Measurements from ENCODE around the gene FGF18.
"Not testable (repeated sequence)": the region's sequence is repeated elsewhere in the genome, so short reads cannot be mapped to it uniquely, and the experiment has no call there.

The FGF18 gene

DNA sequence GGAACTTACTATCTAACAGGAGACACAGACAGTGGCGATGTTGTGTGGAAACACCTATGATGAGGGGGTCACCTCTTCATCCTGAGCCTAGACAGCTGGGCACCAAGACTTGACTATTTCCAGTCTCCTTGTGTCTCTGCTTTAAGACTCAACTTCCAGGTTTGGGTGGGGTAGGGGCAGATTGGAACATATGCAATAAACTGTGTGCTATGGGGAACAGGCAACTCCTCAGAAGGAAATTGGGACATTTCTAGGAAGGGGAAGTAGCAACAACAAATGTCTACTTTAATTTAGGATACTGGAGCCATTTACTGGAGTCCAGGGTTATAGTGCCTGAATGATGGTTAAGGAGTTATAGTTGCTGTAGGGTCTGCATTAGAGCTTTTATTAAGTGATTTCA lies 57.3 kb downstream of the FGF18 start:
- DNase-seq = no peak

- DNase-seq = no peak
Observed at GRCh38 chr5:171477101-171477500, 57.7 kb downstream of the FGF18 start.

- no peak for DNase-seq
Observed at GRCh38 chr5:171477666-171478065, 58.2 kb downstream of the FGF18 start.

- no peak for DNase-seq
Observed at GRCh38 chr5:171478946-171479775, 59.7 kb downstream of the FGF18 start.

DNA sequence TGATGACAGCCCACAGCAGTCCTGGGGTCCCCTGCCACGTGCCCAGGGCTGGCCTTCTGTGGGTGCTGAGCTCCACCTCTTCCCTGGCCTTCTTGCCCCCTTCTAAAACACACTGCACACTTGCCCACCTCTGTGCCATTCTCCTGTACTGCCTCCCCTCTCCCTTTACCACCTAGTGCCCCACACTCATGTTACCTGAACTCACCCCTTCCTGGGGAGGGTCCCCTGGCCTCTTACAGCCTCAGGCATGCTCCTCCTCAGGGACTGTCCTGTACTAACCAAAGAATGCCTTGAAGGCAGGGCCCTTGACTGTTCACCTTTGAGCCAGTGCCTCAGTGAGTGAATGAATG lies 60.3 kb downstream of the FGF18 start:
- DNase-seq = no peak

DNA sequence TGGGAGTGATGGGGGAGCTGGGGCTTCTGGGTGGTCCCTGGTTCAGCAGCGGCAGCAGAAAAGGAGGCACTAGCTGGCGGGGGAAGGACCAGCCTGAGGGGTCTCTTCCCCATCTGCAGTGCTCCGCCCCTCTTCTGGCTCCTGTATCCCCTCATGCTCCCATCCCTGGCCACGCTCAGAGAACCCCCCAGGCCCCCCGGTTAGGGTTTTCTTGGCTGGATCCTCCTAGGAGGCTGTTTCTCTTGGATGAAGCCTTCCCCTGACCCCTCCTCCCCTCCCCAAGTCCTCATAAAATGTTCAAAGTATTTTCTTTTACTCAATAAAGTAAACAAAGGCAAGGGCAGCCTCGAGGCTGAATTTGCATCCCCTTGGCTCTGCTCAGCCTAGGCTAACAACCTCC lies 60.8 kb downstream of the FGF18 start:
- no peak for DNase-seq

DNA sequence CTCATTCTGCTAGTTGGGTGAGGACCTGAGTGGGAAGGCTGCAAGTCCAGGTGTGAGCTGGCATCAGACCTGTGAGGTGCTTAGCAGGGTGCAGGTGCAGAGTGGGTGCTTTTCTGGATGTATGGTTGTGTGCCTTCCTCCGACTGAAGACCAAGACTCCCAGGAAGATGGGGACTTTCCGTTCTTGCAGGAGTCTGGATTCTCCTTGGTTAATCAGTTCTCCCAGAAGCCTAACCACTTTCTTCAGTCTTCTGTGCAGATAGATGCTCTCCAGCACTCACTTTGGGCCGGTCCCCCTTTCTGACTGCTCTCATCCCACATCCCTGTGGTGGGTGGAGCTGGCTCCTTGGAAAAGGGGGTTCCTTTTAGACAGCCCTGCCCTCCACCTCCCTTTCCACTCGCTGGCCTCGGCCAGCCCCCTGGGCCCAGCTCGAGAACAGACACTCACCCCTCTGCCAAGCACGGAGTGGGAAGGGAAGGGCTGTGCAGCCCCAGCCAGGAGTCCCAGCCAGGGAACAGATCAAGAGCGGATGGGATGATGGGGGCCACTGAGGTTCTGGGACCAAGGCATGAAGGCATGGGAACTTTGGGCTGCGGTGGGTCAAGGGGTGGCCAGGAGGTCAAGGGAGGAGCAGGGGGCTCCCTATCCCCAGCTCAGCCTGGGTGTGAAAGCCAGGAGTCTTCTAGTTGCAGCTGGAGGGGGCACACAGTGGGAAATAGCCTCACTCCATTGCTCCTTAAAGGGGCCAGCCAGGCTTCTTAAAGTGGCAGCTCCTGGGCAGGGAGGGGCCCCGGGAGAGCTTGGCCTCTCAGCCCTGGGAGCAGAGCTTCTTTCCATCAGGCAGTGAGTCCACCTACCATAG lies 62.4 kb downstream of the FGF18 start:
- no peak for DNase-seq

- DNase-seq = no peak
Observed at GRCh38 chr5:171482434-171482730, 62.9 kb downstream of the FGF18 start.

- no peak for DNase-seq
Observed at GRCh38 chr5:171483551-171484135, 64.2 kb downstream of the FGF18 start.

DNA sequence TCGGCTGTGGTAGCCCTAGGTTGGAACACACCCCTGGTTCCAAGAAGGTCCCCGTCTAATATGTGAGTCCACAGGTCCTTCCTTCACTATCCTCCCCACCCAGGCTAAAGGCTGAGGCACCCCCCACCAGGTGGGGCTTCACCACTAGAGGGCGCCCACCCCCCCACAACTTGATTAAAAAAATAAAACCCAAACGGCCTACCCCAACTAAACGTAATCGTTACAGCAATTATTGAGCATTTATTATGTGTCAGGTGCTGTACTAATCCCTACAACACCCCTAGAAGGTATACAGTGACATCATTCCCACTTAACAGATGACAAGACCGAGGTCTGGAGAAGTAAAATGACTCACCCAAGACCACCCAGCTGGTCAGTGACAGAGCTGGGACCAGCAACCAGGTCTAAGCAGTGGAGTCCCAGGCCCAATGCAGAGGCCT lies 65.0 kb downstream of the FGF18 start:
- DNase-seq = no peak

- no peak for DNase-seq
Observed at GRCh38 chr5:171485668-171486067, 66.2 kb downstream of the FGF18 start.

GRCh38 chr5:171486613-171487012 lies 67.2 kb downstream of the FGF18 start:
- no peak for DNase-seq

DNA sequence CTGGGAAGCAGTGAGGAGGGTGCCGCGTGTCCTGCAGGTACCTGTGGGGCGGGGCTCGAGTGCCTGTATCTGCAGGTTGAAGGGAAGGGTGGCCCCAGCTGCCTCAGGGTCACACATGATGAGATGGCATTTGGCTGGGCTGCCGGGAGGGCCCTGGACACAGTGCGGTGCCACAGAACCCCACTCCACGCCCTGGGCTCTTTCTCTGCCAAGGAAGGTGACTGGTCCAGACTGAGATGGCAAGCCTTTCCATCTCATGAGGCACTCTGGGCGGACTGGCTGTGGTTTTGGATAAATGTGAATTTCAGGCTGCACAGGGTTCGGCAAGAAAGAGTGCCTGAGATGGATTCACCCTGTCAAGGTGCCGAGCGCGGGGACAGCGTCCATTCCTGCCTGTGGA lies 69.4 kb downstream of the FGF18 start:
- no peak for DNase-seq

- no peak for DNase-seq
Observed at GRCh38 chr5:171492781-171493180, 73.3 kb downstream of the FGF18 start.

GRCh38 chr5:171493646-171494393 lies 74.4 kb downstream of the FGF18 start:
- no peak for DNase-seq

GRCh38 chr5:171494452-171495121 lies 75.1 kb downstream of the FGF18 start:
- DNase-seq = no peak

DNA sequence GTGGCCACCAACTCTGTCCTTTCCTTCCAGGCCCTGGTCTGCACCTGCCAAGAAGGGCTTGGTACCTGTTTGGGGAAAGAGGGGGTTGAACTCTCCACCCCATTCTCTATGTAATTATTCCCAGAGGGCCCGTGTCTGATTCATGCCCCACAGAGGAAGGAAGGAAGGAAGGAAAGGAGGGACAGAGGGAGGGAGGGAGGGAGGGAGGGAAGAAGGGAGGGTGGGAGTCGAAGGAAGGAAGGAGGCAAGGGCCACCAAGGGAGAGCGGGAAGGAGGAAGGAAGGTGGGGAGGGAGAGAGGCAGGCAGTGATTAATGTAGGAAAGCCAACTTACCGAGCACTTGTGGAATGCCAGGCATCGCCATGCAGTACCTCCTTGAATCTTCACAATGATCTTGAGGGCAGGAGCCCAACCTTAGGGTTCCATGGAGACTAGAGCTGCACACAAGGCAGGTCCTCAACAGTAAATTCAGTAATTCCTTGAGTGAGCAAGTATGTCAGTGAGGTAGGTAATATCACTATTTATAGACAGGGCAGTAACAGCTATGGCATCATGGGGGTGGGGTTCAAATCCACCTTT lies 75.8 kb downstream of the FGF18 start:
- no peak for DNase-seq

- DNase-seq = no peak
Observed at GRCh38 chr5:171496456-171496855, 77.0 kb downstream of the FGF18 start.

- DNase-seq = not testable (repeated sequence)
Observed at GRCh38 chr5:171497494-171497893, 78.0 kb downstream of the FGF18 start.

- DNase-seq = no peak
Observed at GRCh38 chr5:171498166-171498565, 78.7 kb downstream of the FGF18 start.

- no peak for DNase-seq
Observed at GRCh38 chr5:171499611-171500010, 80.2 kb downstream of the FGF18 start.

DNA sequence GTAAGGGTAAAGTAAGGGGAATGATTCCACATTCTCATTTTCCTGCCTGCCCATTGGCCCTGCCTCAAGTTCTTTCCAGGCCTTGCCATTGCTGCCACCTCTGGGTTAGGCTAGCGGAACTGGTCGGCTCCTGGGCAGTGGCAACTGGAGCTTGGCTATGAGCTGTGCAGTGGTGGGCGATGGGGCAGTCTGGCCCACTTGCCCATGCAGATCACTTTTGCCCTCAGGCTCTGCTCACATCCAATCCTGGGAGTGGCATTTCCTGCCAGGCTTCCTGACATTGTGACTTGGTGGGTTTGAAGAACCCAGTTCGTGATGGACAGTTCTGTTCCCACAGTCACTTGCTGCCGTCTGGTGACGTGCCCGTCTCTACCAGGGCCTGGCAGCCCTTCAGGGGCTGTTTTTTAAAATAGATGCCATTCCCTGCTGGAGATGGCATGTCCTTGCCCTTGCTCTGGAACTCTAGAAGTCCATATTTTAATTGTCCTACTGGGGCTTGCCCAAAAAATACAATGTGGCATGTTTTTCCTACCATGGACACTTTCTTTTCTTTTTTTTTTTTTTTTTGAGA lies 86.1 kb downstream of the FGF18 start:
- DNase-seq = no peak

Measured in activated gamma-delta T cell (primary cell).